ENCODE data around the gene TMEM164.

The TMEM164 gene

DNA sequence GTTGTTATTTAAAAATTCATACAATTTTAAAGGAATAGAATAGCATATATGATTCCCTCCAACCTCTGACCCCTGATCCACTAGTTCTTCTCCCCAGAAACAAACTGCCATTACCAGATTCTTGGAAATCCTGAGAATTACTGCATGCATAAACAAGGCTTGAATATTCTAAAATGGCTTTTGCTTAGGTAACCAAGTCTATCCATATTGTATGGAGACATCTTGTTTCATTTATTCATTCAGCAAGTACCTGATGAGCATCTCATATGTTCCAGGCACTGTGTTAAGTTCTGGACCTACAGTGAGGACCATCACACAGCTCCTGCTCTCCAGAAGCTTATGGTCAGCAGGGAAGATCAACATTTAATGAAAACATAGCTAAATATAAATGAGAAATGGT lies 49.4 kb downstream of the TMEM164 start:
- TF ChIP-seq, protein P1, sequence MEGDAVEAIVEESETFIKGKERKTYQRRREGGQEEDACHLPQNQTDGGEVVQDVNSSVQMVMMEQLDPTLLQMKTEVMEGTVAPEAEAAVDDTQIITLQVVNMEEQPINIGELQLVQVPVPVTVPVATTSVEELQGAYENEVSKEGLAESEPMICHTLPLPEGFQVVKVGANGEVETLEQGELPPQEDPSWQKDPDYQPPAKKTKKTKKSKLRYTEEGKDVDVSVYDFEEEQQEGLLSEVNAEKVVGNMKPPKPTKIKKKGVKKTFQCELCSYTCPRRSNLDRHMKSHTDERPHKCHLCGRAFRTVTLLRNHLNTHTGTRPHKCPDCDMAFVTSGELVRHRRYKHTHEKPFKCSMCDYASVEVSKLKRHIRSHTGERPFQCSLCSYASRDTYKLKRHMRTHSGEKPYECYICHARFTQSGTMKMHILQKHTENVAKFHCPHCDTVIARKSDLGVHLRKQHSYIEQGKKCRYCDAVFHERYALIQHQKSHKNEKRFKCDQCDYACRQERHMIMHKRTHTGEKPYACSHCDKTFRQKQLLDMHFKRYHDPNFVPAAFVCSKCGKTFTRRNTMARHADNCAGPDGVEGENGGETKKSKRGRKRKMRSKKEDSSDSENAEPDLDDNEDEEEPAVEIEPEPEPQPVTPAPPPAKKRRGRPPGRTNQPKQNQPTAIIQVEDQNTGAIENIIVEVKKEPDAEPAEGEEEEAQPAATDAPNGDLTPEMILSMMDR (conservative IDR thresholded peaks at IDR 0.05; ENCODE audit: low read depth, low read length): no peak
- Histone ChIP-seq H3K27me3 (ENCODE audit: insufficient read depth, low read depth) (no peaks in the 10 kb centered on the region), H2AFZ (ENCODE audit: low read depth) (no peak overlapping the region), H3K4me1 (ENCODE audit: low read depth, poor library complexity, severe bottlenecking) (no peaks in the 10 kb centered on the region), H3K9ac (no peak overlapping the region), H3K4me3 (IDR thresholded peaks at IDR 0.05; ENCODE audit: insufficient read depth, low read depth, low read length) (no peak overlapping the region), H3K4me2 (no peak overlapping the region), H3K79me2 (ENCODE audit: insufficient read depth, low read depth) (no peaks in the 10 kb centered on the region), H3K27ac (no peak overlapping the region), H4K20me1 (ENCODE audit: insufficient read depth) (no peaks in the 10 kb centered on the region), H3K36me3 (ENCODE audit: insufficient read depth) (no peaks in the 10 kb centered on the region)

DNA sequence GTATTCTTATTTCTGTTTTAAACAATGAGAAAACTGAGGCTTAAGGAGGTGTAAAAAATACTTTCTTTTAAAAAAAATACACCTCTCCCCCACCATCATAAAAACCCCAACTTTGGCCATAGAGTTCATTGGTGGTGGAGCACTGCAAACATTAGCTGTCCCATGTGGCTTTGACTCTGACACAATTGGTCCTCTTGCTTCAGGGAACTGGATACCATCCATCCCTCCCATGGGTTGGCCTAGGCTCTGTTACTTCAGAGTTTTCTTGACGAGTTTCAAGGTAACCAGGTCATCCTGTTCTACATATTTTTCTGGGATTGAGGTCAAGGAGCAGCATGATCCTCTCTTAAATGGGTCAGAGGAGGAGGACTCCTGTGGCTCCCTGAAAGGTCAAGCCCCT lies 50.5 kb downstream of the TMEM164 start:
- no peak overlapping the region for H3K4me2 ChIP-seq
- H3K4me3 ChIP-seq (IDR thresholded peaks at IDR 0.05; ENCODE audit: insufficient read depth, low read depth, low read length): no peak overlapping the region
- H3K36me3 ChIP-seq (ENCODE audit: insufficient read depth): no peaks in the 10 kb centered on the region
- H3K9ac ChIP-seq: no peak overlapping the region
- no peaks in the 10 kb centered on the region for H3K27me3 ChIP-seq (ENCODE audit: insufficient read depth, low read depth)
- TF ChIP-seq, protein P1 (conservative IDR thresholded peaks at IDR 0.05; ENCODE audit: low read depth, low read length): no peak
- H3K4me1 ChIP-seq (ENCODE audit: low read depth, poor library complexity, severe bottlenecking): no peaks in the 10 kb centered on the region
- H2AFZ ChIP-seq (ENCODE audit: low read depth): no peak overlapping the region
- H3K27ac ChIP-seq: no peak overlapping the region
- no peaks in the 10 kb centered on the region for H3K79me2 ChIP-seq (ENCODE audit: insufficient read depth, low read depth)
- H4K20me1 ChIP-seq (ENCODE audit: insufficient read depth): no peaks in the 10 kb centered on the region

DNA sequence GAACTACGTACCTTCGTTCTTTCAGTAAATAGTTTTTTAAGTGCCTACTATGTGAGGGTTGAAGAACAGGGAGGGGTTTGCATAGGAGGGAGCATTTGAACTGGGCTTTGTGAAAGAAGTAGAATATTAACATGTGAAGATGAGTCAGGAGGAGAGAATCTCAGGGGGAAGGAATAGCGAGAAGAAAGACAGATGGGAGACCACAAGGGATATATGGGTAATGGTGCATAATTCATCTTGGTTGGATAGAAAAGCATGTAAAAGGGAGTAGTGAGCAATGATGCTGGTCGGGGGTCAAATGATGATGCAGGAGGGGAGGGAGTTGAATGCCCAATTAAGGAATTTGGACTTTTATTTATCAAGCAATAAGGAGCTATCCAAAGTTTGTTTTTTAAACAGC lies 52.7 kb downstream of the TMEM164 start:
- no peaks in the 10 kb centered on the region for H4K20me1 ChIP-seq (ENCODE audit: insufficient read depth)
- no peak overlapping the region for H3K4me3 ChIP-seq (IDR thresholded peaks at IDR 0.05; ENCODE audit: insufficient read depth, low read depth, low read length)
- H3K4me1 ChIP-seq (ENCODE audit: low read depth, poor library complexity, severe bottlenecking): no peaks in the 10 kb centered on the region
- H3K27me3 ChIP-seq (ENCODE audit: insufficient read depth, low read depth): no peaks in the 10 kb centered on the region
- no peak overlapping the region for H2AFZ ChIP-seq (ENCODE audit: low read depth)
- H3K4me2 ChIP-seq: no peak overlapping the region
- H3K27ac ChIP-seq: no peak overlapping the region
- no peaks in the 10 kb centered on the region for H3K36me3 ChIP-seq (ENCODE audit: insufficient read depth)
- H3K79me2 ChIP-seq (ENCODE audit: insufficient read depth, low read depth): no peaks in the 10 kb centered on the region
- H3K9ac ChIP-seq: no peak overlapping the region
- TF ChIP-seq, protein P1 (conservative IDR thresholded peaks at IDR 0.05; ENCODE audit: low read depth, low read length): no peak

DNA sequence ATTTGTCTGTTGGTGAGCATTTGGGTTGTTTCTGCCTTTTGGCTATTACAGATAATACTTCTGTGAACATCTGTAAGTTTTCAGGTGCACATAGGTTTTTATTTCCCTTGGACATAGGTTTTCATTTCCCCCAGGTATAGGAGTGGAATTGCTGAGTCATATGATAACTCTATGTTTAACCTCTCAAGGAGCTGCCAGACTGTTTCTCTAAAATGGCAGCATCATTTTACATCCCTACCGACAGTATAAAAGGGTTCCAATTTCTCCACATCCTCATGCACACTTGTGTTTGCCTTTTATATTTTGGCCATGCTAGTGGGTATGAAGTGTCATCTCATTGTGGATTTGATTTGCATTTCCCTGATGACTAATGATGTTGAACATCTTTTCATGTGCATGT lies 53.5 kb downstream of the TMEM164 start:
- Histone ChIP-seq H3K27ac (no peak overlapping the region), H3K36me3 (ENCODE audit: insufficient read depth) (no peaks in the 10 kb centered on the region), H2AFZ (ENCODE audit: low read depth) (no peak overlapping the region), H3K9ac (no peak overlapping the region), H3K4me2 (no peak overlapping the region), H3K4me1 (ENCODE audit: low read depth, poor library complexity, severe bottlenecking) (no peaks in the 10 kb centered on the region), H3K79me2 (ENCODE audit: insufficient read depth, low read depth) (no peaks in the 10 kb centered on the region), H4K20me1 (ENCODE audit: insufficient read depth) (no peaks in the 10 kb centered on the region), H3K27me3 (ENCODE audit: insufficient read depth, low read depth) (no peaks in the 10 kb centered on the region), H3K4me3 (IDR thresholded peaks at IDR 0.05; ENCODE audit: insufficient read depth, low read depth, low read length) (no peak overlapping the region)
- TF ChIP-seq, protein P1 (conservative IDR thresholded peaks at IDR 0.05; ENCODE audit: low read depth, low read length): no peak

Data from KMS-11 (cell line).